Measurements from ENCODE around the gene ANKRD13B.
A peak's percentile ranks its signal among the peaks of the same experiment; 100 is the strongest.

Gene ANKRD13B

DNA sequence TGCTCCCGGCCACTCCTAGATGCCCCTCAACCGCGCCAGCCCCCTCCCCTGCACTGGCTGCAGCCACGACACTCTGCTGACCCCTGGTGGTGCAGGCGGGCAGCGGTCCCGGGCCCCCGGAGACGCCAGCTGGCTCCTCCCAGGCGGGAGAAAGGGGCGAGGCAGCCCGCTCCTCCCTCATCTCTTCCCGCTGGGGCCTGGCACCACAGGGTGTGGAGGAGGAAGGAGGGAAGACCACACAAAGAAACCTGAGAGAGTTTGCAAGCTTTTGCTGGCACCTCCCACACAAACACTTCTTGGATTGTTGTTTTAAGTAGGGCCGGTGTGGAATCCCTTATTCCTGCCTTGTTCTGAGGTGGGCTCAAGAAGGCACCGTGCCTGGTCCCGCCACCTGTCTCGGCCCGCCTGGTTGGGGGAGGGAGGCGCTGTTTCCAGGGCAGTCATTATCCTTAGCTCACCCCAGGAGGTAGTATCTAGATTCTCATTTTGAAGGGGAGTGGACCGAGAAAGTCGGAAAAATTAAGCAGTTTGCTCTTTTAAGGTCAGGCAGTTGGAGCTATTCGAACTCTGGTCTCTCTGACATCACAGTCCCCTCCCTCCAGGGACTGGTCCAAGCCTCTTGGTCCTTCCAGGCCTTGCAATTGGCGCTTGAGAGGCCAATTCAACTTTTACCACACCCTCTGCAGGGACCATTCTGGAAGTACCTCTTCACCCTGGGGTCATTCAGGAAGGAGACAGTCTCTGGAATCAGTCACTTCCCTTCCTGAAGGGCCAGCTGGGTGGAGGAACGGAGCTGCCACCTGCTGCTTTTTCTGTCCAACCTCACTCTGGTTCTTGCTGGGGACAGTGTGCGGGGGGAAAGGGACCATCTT, 959 bp upstream of the ANKRD13B start:
- H3K4me1 Mint-ChIP-seq (ENCODE audit: low read depth): peaks cover 39% of the 10 kb centered on the region
- H3K27me3 Mint-ChIP-seq (ENCODE audit: low read depth): no peaks in the 10 kb centered on the region
- no peaks in the 10 kb centered on the region for H3K9me3 Mint-ChIP-seq
- H3K36me3 Mint-ChIP-seq (ENCODE audit: low read depth): no peaks in the 10 kb centered on the region
- DNase-seq (ENCODE audit: low spot score): peak; percentile 80
- peak overlapping the region; percentile 87 for H3K4me3 Mint-ChIP-seq
- H3K27ac Mint-ChIP-seq: peak overlapping the region; percentile 73

DNA sequence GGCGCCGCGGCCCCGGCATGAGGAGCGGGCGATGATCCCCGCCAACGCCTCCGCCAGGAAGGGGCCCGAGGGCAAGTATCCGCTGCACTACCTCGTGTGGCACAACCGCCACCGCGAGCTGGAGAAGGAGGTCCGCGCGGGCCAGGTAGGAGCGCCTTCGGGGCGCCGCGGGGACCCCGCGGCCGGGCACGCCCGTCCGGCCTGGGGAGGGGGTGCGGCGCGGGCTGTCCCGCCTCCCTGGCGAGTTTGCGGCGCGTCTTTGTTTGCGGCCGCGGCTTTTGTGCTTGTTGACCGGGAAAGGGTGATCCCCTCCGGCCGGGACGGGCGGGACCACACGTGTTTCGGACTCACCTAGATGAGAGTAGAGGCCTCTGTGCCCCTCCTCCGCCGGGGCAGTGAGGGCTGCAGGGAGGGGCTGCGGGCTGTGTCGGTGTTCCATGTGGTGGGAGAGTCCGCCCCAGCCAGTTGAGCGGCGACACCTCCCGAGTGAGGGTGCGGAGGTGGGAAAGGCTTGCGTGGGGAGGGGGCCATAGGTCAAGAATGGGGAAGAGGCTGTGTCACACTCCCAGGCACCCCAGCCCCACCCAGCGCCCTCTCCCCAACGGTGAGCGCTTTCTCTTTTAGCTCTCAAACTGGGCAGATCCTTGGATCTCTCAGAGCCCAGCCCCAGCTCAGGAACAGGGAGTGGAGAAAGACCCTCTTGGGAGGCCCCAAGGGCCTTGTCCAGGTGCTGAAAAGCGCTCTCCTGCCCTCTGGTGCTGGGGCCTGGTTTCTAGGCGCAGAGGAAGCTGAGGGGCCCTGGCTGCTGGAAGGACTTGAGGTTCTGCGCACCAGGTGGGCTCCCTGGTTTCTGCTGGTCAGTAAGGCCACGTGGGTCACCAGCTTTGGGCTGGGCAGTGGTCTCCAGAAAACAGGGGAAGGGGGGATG, 923 bp downstream of the ANKRD13B start:
- Mint-ChIP-seq H3K4me3 (peak overlapping the region; percentile 67), H3K9me3 (no peaks in the 10 kb centered on the region), H3K4me1 (ENCODE audit: low read depth) (peaks cover 28% of the 10 kb centered on the region), H3K27me3 (ENCODE audit: low read depth) (no peaks in the 10 kb centered on the region), H3K27ac (no peak overlapping the region), H3K36me3 (ENCODE audit: low read depth) (no peaks in the 10 kb centered on the region)
- DNase-seq (ENCODE audit: low spot score): no peak

DNA sequence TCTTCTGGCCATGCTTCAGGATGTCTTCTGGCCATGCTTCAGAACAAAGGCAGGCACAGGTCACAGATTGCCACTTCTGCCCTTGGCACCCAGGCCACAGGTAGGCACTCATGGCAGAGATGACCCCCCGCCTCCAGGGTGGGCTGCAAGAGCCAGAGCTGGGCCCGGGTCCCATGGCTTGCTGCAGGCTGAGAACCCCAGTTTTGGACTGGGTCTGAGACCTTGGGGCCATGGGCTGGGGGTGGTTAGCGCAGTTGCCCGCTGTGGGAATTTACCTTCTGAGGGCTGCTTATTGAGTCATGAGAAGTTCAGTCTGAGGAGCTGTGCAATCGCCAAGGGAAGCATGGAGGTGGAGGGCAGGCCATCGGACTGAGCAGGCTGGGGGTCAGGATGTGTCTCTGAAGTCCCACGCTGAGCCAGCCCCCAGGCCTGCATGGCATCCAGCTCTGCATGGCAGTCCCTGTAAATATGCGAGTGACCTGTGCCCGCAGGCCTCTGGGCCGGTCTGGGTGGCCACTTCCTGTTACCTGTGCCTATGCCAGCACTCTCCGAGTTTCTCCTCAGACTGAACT, 1.7 kb downstream of the ANKRD13B start:
- no peaks in the 10 kb centered on the region for H3K36me3 Mint-ChIP-seq (ENCODE audit: low read depth)

DNA sequence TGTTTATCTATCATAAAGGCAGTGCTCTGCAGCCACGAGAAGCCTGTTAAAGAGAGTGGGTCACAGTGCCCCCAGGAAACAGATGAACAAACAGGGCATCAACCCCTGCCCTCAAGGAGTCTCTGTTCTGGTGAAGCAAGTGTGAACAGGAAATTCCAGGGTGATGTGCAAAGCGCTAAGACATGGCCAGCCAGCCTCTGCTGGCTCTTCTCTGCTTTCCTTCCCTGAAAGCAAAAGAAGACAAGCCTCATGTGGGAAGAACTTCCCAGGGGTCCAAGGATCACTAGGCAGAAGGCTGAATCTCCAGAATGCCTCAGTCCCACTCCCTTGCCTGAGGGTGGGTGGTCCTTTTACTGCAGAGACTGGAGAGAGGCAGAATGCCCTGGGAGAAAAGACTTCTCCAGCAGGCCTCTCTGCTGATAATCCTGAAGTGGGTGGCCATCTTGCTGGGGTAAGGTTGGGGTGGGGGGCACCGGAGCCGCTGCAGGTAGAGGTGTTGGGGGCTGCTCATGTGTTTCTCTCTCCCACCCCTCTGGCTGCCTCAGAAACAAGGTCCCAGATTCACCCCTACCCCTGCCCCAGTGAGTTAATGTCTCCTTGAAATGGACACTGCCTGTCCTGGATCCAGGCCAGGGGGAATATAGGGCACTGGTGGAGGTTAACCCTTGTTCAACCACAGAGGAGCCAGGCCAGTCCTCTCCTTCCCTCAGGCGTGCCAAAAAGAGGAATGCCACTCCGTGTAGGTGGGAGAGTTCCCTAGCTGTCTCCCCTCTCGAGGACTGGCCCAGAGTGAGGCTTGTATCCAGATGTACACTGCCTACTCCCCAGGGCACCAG, 2.4 kb downstream of the ANKRD13B start:
- H3K4me3 Mint-ChIP-seq: peak overlapping the region; percentile 67
- no peak overlapping the region for H3K27ac Mint-ChIP-seq
- no peaks in the 10 kb centered on the region for H3K9me3 Mint-ChIP-seq
- DNase-seq (ENCODE audit: low spot score): no peak
- peaks cover 26% of the 10 kb centered on the region for H3K4me1 Mint-ChIP-seq (ENCODE audit: low read depth)
- H3K27me3 Mint-ChIP-seq (ENCODE audit: low read depth): no peaks in the 10 kb centered on the region
- no peaks in the 10 kb centered on the region for H3K36me3 Mint-ChIP-seq (ENCODE audit: low read depth)

More for the DNA sequence above, 1.7 kb downstream of the ANKRD13B start:
- no peak for DNase-seq (ENCODE audit: low spot score)
- no peak overlapping the region for H3K27ac Mint-ChIP-seq
- no peaks in the 10 kb centered on the region for H3K9me3 Mint-ChIP-seq
- no peaks in the 10 kb centered on the region for H3K27me3 Mint-ChIP-seq (ENCODE audit: low read depth)
- H3K4me1 Mint-ChIP-seq (ENCODE audit: low read depth): peaks cover 30% of the 10 kb centered on the region
- peak overlapping the region; percentile 67 for H3K4me3 Mint-ChIP-seq

DNA sequence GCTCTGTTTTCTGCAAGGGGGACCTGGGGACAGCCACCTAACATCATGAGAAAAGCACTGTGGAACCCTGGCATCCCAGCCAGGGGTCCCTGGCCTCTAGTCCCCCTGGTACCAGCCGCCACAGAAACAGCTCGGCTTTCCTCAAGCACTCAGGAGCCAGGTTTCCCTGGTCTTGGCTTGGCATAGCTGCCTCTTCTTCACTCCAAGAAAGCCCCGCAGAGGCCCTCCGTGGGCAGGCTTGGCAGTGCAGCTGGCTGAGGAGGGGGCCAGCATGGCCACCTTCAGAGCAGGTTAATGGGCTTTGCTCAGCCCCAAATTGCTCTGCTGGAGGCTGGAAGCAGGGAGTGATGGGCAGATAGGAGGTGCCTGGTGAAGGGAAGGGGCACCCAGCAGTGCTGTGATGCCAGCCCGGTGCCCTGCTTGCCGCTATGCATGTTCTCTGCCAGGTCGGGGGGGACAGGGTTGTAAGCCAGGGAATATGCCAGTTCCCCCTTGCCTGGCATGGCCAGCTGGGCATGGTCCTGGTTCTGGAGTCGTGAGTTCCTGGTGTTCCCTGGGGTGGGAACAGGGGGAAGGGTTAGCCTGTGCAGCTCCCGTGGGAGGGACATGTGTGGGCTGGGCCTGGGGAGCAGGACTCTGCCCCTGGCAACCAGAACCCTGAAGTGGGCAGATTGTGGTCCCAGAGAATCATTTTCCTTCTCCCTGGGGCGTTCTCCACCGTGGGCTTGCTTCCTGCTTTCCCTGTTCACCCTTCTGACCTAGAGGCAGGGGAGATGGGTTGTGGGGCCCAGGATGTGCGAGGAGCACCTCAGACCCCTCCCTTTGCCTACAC, 3.2 kb downstream of the ANKRD13B start:
- Mint-ChIP-seq H3K4me3 (no peak overlapping the region), H3K27me3 (ENCODE audit: low read depth) (no peaks in the 10 kb centered on the region), H3K9me3 (no peaks in the 10 kb centered on the region), H3K36me3 (ENCODE audit: low read depth) (no peaks in the 10 kb centered on the region), H3K4me1 (ENCODE audit: low read depth) (peaks cover 23% of the 10 kb centered on the region), H3K27ac (no peak overlapping the region)
- no peak for DNase-seq (ENCODE audit: low spot score)

DNA sequence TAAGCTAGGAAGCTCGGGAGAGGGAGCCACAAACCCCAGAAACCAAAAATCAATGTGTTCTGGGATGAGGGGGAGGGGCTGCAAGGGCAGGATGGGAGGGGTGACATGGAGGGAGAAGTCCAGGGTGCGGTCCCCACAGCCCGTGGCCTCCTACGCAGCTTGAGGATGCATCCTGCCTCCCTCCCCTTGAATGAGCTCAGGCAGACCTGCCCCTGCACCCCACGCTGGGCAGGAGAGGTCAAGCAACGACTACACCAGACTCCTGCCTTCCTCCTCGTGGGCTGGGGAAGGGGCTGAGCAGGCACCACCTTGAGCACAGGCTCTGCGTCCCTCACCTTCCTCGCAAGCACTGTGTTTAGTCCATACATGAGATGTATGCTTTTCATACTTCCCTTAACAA, 3.9 kb downstream of the ANKRD13B start:
- H3K27ac Mint-ChIP-seq: no peak overlapping the region
- no peak for DNase-seq (ENCODE audit: low spot score)
- peaks cover 17% of the 10 kb centered on the region for H3K4me1 Mint-ChIP-seq (ENCODE audit: low read depth)
- H3K4me3 Mint-ChIP-seq: no peak overlapping the region
- no peaks in the 10 kb centered on the region for H3K36me3 Mint-ChIP-seq (ENCODE audit: low read depth)
- no peaks in the 10 kb centered on the region for H3K9me3 Mint-ChIP-seq
- no peaks in the 10 kb centered on the region for H3K27me3 Mint-ChIP-seq (ENCODE audit: low read depth)

DNA sequence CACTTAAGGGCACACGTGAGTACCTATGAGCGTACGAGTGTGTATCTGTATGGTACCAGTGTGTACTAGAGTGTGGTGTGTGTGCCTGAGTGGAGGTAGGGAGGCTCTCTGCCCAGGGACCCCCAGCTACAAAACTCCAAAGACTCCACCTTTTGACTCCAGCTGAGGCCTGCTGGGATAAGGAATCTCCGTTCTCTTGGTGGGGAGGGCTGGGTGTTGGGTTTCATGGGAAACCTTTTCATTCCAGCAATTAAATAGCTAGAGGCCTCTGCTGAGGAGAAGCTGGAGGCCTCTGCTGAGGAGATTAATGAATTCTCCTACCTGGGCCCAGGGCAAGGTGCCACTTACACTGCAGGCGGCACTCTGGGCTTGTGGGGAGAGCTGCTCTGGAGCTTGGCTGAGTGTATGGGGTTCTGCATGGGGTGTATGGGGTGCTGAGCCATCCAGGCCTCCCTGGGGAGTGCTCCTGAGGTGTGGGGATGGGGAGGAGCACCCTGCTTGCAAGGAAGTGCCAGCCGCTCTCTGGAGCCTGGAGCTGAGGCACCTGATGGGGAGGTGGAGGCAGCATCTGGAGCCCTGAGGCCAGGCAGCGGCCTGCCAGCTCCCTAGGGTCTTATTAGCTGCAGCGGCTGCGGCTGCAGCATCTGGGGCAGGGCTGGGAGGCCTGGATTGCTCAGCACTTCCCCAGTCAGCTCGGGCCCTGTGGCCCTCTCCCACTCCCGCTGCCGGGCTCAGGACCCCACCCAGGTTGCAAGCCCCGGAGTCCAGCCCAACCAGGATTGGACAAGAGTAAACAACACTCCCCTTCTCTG, 4.6 kb downstream of the ANKRD13B start:
- no peak for DNase-seq (ENCODE audit: low spot score)
- Mint-ChIP-seq H3K36me3 (ENCODE audit: low read depth) (no peaks in the 10 kb centered on the region), H3K27ac (no peak overlapping the region), H3K27me3 (ENCODE audit: low read depth) (no peaks in the 10 kb centered on the region), H3K4me1 (ENCODE audit: low read depth) (peaks cover 9% of the 10 kb centered on the region), H3K4me3 (no peak overlapping the region), H3K9me3 (no peaks in the 10 kb centered on the region)

DNA sequence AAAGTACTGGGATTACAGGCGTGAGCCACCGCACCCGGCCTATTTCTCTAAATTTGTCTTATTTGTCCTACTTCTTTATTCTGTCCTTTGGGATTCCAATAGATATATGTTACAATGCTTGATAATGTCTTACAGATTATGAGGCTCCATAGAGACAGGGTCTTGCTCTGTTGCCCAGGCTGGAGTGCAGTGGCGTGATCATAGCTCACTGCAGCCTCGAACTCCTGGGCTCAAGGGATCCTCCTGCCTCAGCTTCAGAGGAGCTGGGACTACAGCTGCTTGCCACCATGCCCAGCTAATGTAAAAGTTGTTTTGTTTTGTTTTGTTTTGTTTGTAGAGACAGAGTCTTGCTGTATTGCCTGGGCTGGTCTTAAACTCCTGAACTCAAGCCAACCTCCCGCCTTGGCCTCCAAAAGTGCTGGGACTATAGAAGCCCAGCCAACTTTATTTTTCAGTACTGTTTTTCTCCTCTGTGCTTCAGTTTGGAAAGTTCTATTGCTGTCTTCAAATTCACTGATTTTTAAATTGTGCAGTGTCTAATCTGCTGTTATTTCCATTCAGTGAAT, 10.3 kb downstream of the ANKRD13B start:
- peaks cover 4% of the 10 kb centered on the region for H3K4me1 Mint-ChIP-seq (ENCODE audit: low read depth)

DNA sequence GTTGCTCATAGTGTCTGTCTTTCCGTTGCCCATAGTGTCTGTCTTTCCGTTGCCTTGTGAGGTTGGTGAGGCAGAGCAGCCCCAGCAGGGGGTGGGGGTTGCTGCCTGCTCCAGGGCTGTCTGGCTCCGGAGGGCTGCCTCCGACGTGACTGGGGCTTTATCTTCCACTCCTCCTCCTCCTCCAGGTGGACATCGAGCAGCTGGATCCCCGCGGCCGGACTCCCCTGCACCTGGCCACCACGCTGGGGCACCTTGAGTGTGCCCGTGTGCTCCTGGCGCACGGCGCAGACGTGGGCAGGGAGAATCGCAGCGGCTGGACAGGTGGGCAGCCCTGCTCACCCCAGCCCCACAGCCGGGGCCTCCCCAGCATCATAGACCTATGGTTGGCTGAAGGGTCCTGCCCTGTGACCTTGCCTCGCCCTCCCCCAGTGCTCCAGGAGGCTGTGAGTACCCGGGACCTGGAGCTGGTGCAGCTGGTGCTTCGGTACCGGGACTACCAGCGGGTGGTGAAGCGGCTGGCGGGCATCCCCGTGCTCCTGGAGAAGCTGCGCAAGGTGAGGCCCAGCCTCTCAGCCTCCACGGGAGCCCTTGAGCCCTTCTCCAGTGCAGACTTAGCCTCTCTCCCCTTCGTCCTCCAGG, 14.7 kb downstream of the ANKRD13B start:
- DNase-seq (ENCODE audit: low spot score): no peak
- H3K4me1 Mint-ChIP-seq (ENCODE audit: low read depth): no peaks in the 10 kb centered on the region
- no peaks in the 10 kb centered on the region for H3K36me3 Mint-ChIP-seq (ENCODE audit: low read depth)
- H3K27me3 Mint-ChIP-seq (ENCODE audit: low read depth): no peaks in the 10 kb centered on the region
- no peak overlapping the region for H3K4me3 Mint-ChIP-seq
- H3K9me3 Mint-ChIP-seq: no peaks in the 10 kb centered on the region
- H3K27ac Mint-ChIP-seq: no peak overlapping the region

More for the DNA sequence above, 10.3 kb downstream of the ANKRD13B start:
- H3K9me3 Mint-ChIP-seq: no peaks in the 10 kb centered on the region
- no peak overlapping the region for H3K27ac Mint-ChIP-seq
- no peaks in the 10 kb centered on the region for H3K27me3 Mint-ChIP-seq (ENCODE audit: low read depth)
- H3K4me3 Mint-ChIP-seq: no peak overlapping the region
- H3K36me3 Mint-ChIP-seq (ENCODE audit: low read depth): no peaks in the 10 kb centered on the region
- no peak for DNase-seq (ENCODE audit: low spot score)

DNA sequence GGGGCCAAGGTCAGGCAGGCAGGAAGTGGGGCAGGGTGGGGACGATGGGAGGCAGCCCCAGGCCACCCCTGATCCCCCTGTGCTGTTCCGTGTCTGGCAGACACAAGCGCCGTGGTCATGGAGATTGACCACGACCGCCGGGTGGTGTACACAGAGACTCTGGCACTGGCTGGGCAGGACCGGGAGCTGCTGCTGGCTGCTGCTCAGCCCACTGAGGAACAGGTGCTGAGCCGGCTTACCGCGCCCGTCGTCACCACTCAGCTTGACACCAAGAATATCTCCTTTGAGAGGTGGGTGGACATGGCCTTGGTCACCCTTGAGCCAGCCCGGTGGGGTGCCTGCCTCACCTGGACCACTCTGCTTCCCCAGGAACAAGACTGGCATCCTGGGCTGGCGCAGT, 16.1 kb downstream of the ANKRD13B start:
- Mint-ChIP-seq H3K36me3 (ENCODE audit: low read depth) (no peaks in the 10 kb centered on the region), H3K4me3 (no peak overlapping the region), H3K9me3 (no peaks in the 10 kb centered on the region), H3K4me1 (ENCODE audit: low read depth) (peaks cover 3% of the 10 kb centered on the region), H3K27ac (no peak overlapping the region), H3K27me3 (ENCODE audit: low read depth) (no peaks in the 10 kb centered on the region)
- no peak for DNase-seq (ENCODE audit: low spot score)

DNA sequence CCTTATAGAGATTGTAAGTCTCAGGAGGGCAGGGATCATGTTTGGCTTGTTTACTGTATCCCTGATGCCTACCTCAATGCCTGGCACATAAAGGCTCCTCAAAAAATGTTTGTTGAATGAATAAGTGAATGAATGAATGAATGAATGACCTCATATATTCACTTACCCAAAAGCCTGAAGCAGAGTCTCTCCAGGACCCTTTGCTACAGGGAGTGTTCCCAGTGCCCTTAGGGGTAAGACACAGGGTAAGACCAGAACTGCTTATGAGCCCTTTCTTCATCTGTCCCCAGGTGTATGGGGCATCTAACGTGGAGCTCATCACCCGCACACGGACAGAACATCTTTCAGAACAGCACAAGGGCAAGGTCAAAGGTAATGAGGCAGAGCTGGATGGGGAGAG, 17.5 kb downstream of the ANKRD13B start:
- Mint-ChIP-seq H3K27me3 (ENCODE audit: low read depth) (no peaks in the 10 kb centered on the region), H3K36me3 (ENCODE audit: low read depth) (no peaks in the 10 kb centered on the region), H3K4me1 (ENCODE audit: low read depth) (peaks cover 15% of the 10 kb centered on the region), H3K27ac (no peak overlapping the region), H3K9me3 (no peaks in the 10 kb centered on the region), H3K4me3 (no peak overlapping the region)
- no peak for DNase-seq (ENCODE audit: low spot score)

All from T-helper 2 cell treated with Interferon-gamma antibody and Interleukin-4, amounts not matched to agents 5 μg/mL and 100 μg/mL, for 36 hours (primary cell).